HEK293T (cell line): ENCODE data around the gene EPHB6.

ENCODE experiments used
- CTCF ChIA-PET: fragments of 350-600 bp; formaldehyde crosslinking; extraction: SDS; loops from one replicate; lab custom pipeline; 2021; ENCODE audit warnings: antibody characterized with exemption, inconsistent platforms; lab: Yijun Ruan, JAX
- POLR2A ChIA-PET: fragments of 350-600 bp; formaldehyde crosslinking; extraction: SDS; loops from one replicate; lab custom pipeline; 2020; ENCODE audit warnings: antibody characterized with exemption, inconsistent platforms; lab: Yijun Ruan, JAX
- DNase-seq: peaks from one replicate; pipeline ENCODE4 v3.0.0; 2012; ENCODE audit warnings: mixed read lengths; ENCODE audit errors: extremely low spot score
- ARNT ChIP-seq: fragments of 450-650 bp; IDR thresholded peaks from 2 replicates; pipeline ENCODE4 v1.6.1; 2017; ENCODE audit warnings: mild to moderate bottlenecking
- BHLHE40 ChIP-seq: fragments of 450-650 bp; IDR thresholded peaks from 2 replicates; pipeline ENCODE4 v1.6.1; 2016; ENCODE audit warnings: mild to moderate bottlenecking, moderate library complexity, borderline replicate concordance
- CTBP1 ChIP-seq: fragments of 450-650 bp; IDR thresholded peaks from 2 replicates; pipeline ENCODE4 v1.6.1; 2016; ENCODE audit warnings: borderline replicate concordance
- ELF4 ChIP-seq: fragments of 450-650 bp; IDR thresholded peaks from 2 replicates; pipeline ENCODE4 v1.6.1; 2017; ENCODE audit warnings: antibody characterized with exemption
- FOXA1 ChIP-seq: fragments of 450-650 bp; IDR thresholded peaks from 2 replicates; pipeline ENCODE4 v1.6.1; 2016; ENCODE audit warnings: mild to moderate bottlenecking
- FOXK2 ChIP-seq: fragments of 450-650 bp; IDR thresholded peaks from 2 replicates; pipeline ENCODE4 v1.6.1; 2016; ENCODE audit warnings: mild to moderate bottlenecking
- FOXM1 ChIP-seq: fragments of 450-650 bp; IDR thresholded peaks from 2 replicates; pipeline ENCODE4 v1.6.1; 2017; ENCODE audit warnings: mild to moderate bottlenecking, borderline replicate concordance
- HDGF ChIP-seq: fragments of 450-650 bp; IDR thresholded peaks from 2 replicates; pipeline ENCODE4 v1.6.1; 2017; ENCODE audit warnings: antibody characterized with exemption, borderline replicate concordance
- L3MBTL2 ChIP-seq: fragments of 450-650 bp; conservative IDR thresholded peaks from 2 replicates; pipeline ENCODE4 v1.6.1; 2016; ENCODE audit warnings: mild to moderate bottlenecking
- LEF1 ChIP-seq: fragments of 450-650 bp; IDR thresholded peaks from 2 replicates; pipeline ENCODE4 v1.6.1; 2017; ENCODE audit warnings: mild to moderate bottlenecking, borderline replicate concordance
- NFRKB ChIP-seq: fragments of 450-650 bp; IDR thresholded peaks from 2 replicates; pipeline ENCODE4 v1.6.1; 2016; ENCODE audit warnings: mild to moderate bottlenecking, moderate library complexity
- SP1 ChIP-seq: fragments of 450-650 bp; IDR thresholded peaks from 2 replicates; pipeline ENCODE4 v1.6.1; 2017
- SUZ12 ChIP-seq: fragments of 450-650 bp; IDR thresholded peaks from 2 replicates; pipeline ENCODE4 v1.6.1; 2016; ENCODE audit warnings: mild to moderate bottlenecking
- TARDBP ChIP-seq: fragments of 450-650 bp; IDR thresholded peaks from 2 replicates; pipeline ENCODE4 v1.6.1; 2016
- ZNF384 ChIP-seq: fragments of 450-650 bp; IDR thresholded peaks from 2 replicates; pipeline ENCODE4 v1.6.1; 2016
- TF ChIP-seq, protein P1 (sequence below): fragments of 450-650 bp; IDR thresholded peaks from 2 replicates; pipeline ENCODE4 v1.6.1; 2016

The EPHB6 gene

DNA sequence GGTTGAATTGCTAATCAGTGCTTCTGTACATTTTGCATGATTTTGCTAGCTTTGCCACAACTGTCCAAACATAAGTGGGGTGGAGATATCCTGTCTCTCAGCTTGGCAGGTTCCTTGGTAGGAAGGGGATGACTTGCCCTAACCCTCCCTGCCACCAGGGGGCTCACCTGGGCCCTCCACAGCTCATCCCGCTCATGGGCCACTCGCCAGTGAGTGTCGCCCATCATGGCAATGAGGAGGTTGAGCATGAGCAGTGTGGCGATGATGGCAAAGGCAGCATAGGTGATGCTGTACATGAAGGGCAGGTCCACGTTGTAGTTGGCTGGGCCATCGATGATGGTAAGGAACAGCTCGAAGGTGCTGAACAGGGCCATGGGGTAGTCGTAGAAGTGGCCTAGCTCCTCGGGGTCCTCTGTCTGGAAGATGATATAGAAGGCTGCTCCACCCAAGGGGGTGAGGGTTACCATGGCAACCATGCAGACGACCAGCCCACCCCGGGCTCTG lies 18.5 kb downstream of the EPHB6 start:
- no peak for TF ChIP-seq ELF4
- no peak for TF ChIP-seq NFRKB
- TF ChIP-seq, protein P1, sequence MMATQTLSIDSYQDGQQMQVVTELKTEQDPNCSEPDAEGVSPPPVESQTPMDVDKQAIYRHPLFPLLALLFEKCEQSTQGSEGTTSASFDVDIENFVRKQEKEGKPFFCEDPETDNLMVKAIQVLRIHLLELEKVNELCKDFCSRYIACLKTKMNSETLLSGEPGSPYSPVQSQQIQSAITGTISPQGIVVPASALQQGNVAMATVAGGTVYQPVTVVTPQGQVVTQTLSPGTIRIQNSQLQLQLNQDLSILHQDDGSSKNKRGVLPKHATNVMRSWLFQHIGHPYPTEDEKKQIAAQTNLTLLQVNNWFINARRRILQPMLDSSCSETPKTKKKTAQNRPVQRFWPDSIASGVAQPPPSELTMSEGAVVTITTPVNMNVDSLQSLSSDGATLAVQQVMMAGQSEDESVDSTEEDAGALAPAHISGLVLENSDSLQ: no peak
- POLR2A ChIA-PET: no interaction called here
- DNase-seq: peak; percentile 73
- CTCF ChIA-PET: interaction anchor here (0.8 to 3.3 kb wide), 11 partner anchors 8 to 432 kb away, joined by 3 to 22 read pairs (median 5); partner anchors contain the start of gene EPHB6

DNA sequence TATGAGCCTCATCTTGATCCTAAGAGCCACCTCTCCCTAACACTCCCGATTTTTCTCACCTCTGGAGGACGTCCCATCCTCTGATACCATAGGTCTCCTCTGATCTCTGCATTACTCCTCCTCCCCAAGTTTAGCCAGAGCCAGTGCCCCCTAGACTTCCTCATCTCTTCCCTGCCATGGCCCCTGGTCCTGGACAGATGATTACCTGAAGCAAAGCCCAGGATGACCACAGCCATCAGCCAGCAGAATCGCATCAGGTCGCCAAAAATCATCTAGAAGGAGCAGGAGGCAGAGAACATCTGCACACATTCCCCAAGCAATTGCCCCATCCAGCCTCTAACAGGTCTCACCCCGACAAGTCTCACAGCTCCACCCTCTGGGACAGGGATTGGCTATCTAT lies 19.0 kb downstream of the EPHB6 start:
- no peak for TF ChIP-seq BHLHE40
- TF ChIP-seq FOXA1: no peak
- no peak for TF ChIP-seq FOXM1
- TF ChIP-seq NFRKB: no peak
- no peak for TF ChIP-seq TARDBP
- no peak for TF ChIP-seq ELF4
- no peak for TF ChIP-seq ZNF384
- no peak for TF ChIP-seq LEF1
- TF ChIP-seq HDGF: no peak
- TF ChIP-seq SP1: no peak
- TF ChIP-seq FOXK2: no peak
- no peak for TF ChIP-seq ARNT
- TF ChIP-seq L3MBTL2: no peak
- no peak for TF ChIP-seq CTBP1
- DNase-seq: no peak
- POLR2A ChIA-PET: no interaction called here
- CTCF ChIA-PET: interaction anchor here (1.1 to 3.3 kb wide), 5 partner anchors 8 to 341 kb away, joined by 4 to 22 read pairs (median 7); no protein-coding TSS in a partner anchor

DNA sequence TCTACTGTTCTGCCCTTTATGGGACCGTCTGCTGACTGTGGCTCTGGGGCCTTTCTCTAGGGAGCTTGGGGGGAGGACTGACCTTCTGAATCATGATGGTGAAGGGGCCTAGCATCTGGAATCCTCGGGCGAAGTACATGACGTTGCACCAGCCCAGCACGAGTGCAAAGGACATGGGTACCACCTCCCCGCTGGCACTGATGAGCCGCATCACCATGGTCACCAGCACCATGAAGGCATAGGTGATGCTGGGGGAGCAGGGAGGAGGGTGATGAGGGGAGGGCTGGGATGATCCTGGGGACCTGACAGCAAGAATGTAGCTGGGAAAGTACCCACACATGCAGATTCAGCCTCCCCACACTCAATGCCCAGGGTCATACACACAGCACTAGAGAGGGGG lies 19.5 kb downstream of the EPHB6 start:
- CTCF ChIA-PET: no interaction called here

DNA sequence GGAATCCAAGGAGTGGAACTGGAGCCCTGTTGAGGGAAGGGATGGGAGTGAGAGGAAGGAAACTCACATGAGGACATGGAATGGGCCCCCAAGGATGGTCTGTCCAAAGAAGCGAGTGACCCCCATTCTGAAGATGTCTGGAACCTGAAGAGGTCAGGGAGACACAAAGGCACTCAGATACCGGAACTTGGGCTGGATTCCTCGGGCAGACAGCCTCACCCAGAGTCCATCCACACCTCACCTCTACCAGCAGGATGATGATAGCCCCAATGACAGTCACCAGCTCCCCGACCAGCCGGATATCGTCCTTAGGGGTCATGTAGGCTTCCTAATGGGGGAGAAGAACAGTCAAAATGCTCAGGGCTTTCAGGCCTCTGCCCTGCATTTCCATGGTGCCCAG lies 20.0 kb downstream of the EPHB6 start:
- no peak for DNase-seq
- ChIA-PET CTCF (interaction anchor here (1.0 kb wide), 1 partner anchor 8 kb away, joined by 3 read pairs; no protein-coding TSS in a partner anchor), POLR2A (interaction anchor here (0.6 kb wide), 1 partner anchor 31 kb away, joined by 3 read pairs; no protein-coding TSS in a partner anchor)
- TF ChIP-seq FOXA1: no peak
- no peak for TF ChIP-seq FOXM1

More for the DNA sequence above, 19.5 kb downstream of the EPHB6 start:
- no peak for DNase-seq
- TF ChIP-seq TARDBP (no peak), SP1 (no peak), HDGF (no peak), SUZ12 (no peak), FOXM1 (no peak), ARNT (no peak), FOXA1 (no peak), NFRKB (no peak), BHLHE40 (no peak)
- POLR2A ChIA-PET: no interaction called here

DNA sequence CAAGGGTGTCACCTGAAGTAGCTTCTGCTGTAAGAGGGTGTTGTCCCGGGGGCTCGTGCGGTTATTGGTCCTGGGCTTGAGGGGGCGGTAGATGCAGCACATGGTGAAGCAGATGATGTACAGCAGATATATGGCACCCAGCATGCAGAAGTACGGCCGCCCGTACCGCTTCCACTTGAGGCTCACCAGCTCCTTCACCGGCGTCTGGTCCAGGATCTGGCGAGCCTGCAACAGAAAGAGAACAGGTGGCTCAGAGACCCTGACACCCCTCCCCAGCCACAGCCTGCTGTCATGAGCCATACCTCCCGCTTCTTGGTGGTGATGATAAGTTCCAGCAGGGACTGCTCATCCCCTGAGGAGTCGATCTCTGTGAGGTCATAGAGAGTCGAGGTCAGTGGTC lies 20.6 kb downstream of the EPHB6 start:
- ChIA-PET CTCF (interaction anchor here (1.0 kb wide), 1 partner anchor 9 kb away, joined by 3 read pairs; no protein-coding TSS in a partner anchor), POLR2A (interaction anchor here (0.6 kb wide), 1 partner anchor 31 kb away, joined by 3 read pairs; no protein-coding TSS in a partner anchor)
- no peak for DNase-seq
- no peak for TF ChIP-seq SUZ12
- no peak for TF ChIP-seq L3MBTL2
- TF ChIP-seq BHLHE40: no peak
- TF ChIP-seq ELF4: no peak
- no peak for TF ChIP-seq ARNT

DNA sequence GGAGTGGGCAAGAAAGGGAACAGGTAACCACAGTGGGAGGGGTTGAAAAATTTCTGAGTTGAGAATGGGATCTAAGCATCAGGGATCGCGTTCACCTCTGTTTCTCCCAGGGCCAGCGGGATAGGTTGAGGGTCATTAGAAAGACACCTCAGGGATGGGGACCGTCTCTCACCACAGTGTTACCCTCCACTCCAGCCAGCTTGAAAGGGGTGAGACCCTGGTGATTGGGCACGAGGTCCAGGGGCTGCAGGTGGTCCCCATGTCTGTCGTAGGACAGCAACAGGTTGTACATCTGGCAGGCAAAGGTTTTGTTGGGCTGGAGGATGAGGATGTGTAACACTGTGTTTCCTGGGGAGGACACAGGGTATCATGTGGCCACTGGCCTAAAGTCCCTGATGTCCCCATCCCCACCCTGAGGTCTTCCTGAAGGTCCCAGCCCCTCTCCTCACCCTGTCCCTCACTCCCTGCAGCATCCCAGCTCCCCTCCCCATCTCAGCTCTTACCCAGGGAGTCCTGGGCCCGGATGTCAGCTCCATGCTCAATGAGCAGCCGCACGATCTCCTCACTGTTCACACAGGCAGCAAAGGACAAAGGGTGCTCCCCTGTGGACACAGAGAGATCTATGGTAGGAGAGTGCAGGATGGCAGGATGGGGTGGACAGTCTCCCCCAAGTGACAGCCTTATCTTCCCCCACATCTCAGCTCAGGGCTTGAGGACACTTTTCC lies 21.5 kb downstream of the EPHB6 start:
- CTCF ChIA-PET: no interaction called here
- POLR2A ChIA-PET: no interaction called here
- TF ChIP-seq CTBP1 (no peak), BHLHE40 (no peak), L3MBTL2 (no peak), NFRKB (no peak), TARDBP (no peak), LEF1 (no peak)
- TF ChIP-seq, protein P1: no peak
- no peak for DNase-seq

DNA sequence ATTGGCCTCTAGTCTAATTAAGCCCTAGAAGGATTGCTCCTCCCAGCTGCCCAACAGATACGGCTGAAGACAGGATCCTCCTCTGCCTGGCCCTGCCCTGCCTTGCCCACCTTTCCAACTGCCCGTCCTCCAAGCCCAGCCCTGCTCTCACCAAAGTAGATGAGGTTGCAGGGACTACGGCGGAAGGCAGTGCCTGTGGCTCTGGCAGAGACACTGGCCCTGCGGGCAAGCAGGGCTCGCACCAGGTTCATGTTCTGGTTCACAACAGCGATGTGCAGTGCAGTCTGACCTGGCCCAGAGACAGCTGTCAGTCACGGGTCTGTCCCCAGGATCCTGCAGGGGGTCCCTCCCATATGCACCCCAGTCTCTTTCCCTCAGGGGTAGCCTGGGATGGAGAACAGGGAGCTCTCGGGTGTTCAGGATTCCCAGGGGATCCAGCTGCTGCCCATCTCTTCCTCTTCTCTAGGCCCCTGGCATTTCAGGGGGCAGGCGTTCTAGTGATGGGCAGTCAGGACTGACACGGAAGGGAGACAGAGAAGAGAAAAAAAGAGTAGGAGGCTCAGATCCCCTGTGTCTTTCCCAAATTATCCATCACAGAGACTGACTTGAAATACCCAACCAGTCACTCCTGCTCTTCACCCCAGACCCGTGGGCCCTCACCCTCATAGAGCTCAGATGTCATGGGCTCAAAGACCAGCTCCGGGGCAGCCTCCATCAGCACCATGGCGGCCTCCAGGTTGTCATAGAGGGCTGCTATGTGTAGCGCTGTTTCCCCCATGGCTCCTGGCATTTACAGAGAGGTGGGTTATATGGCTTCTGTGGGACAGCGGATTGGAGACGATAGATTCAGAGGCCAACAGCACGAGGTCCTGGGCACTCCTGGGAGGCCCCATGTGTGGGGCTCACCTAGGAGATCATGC lies 22.4 kb downstream of the EPHB6 start:
- TF ChIP-seq SUZ12 (no peak), FOXM1 (no peak), FOXA1 (no peak), FOXK2 (no peak), ELF4 (no peak), LEF1 (no peak), ARNT (no peak), HDGF (no peak), CTBP1 (no peak), TARDBP (no peak), BHLHE40 (no peak), NFRKB (no peak), ZNF384 (no peak), SP1 (no peak), L3MBTL2 (no peak)
- TF ChIP-seq, protein P1: no peak
- ChIA-PET POLR2A (no interaction called here), CTCF (no interaction called here)
- no peak for DNase-seq
